ENCODE results near the gene STAT3.
"Not testable (repeated sequence)": the region's sequence is repeated elsewhere in the genome, so short reads cannot be mapped to it uniquely, and the experiment has no call there.

STAT3 gene

GRCh38 chr17:42345396-42346073, 42.7 kb downstream of the STAT3 start:
- no peak for DNase-seq

DNA sequence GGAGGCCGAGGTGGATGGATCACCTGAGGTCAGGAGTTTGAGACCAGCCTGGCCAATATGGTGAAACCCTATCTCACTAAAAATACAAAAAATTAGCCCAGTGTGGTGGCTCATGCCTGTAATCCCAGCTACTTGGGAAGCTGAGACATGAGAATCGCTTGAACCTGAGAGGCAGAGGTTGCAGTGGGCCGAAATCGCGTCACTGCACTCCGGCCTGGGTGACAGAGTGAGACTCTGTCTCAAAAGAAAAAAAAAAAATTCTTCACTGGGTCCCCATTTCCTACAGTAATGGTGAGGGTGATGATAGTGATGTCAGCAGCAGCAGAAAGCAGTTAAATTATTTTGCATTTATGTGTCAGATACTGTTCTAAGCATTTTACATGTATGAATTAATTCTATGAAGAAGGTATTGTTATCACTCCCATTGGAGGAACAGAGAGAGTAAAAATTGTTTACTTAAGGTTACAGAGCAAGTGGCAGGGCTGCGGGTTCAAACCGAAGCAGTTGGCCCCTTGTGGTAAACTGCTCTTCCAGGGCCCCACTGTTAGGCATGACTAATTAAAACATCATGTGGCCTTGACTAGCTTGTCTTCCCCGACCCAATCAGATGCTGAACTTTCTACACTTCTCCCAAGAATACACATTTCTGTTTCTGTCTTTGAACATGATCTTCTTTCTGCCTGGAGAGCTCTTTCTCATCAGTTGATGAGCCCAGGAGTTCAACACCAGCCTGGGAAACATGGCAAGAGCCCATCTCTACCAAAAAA, 45.8 kb downstream of the STAT3 start:
- peak; percentile 69 for DNase-seq

- no peak for DNase-seq
Observed at GRCh38 chr17:42341568-42341967, 46.7 kb downstream of the STAT3 start.

DNA sequence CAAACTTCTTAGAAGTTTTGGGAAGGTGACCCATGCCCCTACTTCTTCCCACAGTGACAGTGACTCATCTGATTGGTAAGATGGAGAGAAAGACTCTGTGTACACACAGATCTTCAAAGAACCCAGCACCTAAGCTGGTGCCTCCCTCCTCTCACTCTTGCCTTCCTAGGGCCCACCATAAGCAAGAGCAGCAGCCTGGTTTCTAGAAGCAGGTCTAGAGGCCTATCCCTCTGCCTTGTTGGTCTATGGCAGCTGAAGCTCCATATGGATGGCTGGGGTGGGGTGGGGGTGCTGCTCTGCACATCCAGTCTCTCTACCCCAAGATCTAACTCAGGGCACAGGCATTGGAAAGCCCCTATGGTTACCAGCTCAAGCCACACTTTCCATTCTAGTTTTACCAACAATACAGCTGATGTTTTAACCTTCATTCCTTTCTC, 47.5 kb downstream of the STAT3 start:
- no peak for DNase-seq

DNA sequence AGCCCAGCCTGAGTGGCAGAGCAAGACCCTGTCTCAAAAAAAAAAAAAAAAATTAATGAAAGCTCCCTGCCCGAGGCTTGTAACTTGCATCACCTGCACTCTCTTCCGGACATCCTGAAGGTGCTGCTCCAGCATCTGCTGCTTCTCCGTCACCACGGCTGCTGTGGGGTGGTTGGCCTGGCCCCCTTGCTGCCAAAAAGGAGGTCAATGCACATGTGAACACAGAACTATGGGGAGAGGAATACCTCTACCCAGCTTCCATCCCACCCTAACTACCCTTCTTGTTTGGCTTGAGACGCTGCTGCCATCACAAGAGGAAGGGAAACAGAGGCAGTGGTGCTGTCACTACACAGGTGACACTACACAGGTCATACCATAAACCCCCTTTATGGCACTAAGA, 49.0 kb downstream of the STAT3 start:
- DNase-seq, result no peak

- DNase-seq, result no peak
Observed at GRCh38 chr17:42338427-42338985, 49.7 kb downstream of the STAT3 start.

DNA sequence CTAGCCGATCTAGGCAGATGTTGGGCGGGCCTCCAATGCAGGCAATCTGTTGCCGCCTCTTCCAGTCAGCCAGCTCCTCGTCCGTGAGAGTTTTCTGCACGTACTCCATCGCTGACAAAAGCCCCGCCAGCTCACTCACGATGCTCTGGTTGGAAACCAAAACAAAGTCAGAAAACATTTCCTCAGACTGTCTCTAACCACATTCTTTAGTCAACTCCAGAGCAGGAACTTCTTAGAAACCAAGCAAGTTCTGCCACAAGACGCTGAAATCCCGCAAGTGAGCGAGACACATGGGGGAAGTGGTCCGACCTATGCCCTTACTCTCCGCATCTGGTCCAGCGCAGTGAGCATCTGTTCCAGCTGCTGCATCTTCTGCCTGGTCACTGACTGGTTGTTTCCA, 50.8 kb downstream of the STAT3 start:
- peak; percentile 80 for DNase-seq

- peak; percentile 61 for DNase-seq
Observed at GRCh38 chr17:42334677-42335076, 53.6 kb downstream of the STAT3 start.

DNA sequence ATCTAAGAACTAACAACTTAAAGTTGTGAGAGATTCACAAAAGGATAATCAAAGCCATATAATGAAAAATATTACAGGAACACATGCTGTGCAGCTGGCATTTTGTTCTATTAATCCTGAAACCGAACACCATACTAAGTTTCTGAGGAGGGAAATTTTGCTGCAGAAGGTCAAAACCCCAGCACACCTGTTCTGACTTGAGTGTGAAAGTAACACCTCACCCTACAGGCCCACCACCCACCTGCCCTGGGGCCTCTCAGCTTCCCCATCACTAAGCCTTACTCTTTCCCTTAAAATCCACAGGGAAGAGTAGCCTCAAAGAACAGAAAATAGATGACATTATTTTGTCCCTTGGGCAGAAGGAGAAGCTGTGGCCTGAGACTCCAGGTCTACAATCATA, 55.2 kb downstream of the STAT3 start:
- no peak for DNase-seq

GRCh38 chr17:42329025-42329976, 58.9 kb downstream of the STAT3 start:
- peak; percentile 75 for DNase-seq

- DNase-seq, result peak; percentile 82
Observed at GRCh38 chr17:42325026-42325425, 63.2 kb downstream of the STAT3 start.

- DNase-seq, result no peak
Observed at GRCh38 chr17:42323268-42323773, 64.9 kb downstream of the STAT3 start.

DNA sequence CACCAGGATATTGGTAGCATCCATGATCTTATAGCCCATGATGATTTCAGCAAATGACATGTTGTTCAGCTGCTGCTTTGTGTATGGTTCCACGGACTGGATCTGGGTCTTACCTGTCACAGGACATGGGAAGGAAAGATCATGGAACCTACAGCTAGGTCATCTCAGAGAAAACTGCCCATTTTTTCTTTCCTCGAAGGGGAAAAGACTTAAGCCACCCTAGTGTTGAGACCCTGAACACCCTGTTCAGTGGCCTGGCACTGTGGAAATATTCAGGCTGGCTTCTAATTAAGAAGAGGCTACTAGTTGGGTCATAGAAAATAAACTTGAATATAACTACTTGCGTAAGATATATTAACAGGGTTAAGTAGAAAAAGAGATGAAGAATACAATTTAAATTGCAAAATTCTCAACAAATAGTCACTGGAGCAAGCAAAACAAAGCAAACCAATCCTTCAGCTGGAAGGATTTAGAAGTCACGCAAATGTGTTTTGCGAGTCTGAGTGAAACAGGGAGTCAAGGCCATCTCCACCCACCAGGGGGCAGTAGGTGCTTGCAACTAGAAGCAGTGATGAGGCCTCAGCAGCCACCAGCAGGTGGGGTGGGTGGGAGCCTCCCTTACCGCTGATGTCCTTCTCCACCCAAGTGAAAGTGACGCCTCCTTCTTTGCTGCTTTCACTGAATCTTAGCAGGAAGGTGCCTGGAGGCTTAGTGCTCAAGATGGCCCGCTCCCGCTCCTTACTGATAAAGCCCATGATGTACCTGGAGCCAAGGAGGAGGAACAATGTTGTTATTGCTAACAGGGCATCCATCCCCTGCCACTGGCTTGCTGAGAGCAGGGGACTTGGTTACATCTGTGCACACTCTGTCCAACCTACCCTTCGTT, 65.6 kb downstream of the STAT3 start:
- peak; percentile 89 for DNase-seq

DNA sequence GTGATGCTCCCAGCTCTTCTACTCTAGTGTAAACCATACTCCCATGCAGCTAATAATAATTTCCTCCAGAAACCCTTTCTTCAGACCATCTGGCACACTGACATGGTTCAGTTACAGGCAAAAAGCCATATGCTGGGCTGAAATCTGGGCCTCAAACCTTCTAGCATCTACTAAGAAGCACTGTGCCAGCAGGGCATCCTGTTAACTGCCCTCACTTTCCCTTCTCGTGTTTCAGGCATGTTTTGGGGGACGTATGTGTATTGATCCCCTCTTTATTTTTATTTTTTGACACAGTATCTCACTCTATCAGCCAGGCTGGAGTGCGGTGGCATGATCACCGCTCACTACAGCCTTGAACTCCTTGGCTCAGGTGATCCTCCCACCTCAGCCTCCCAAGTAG, 66.7 kb downstream of the STAT3 start:
- DNase-seq, result no peak

GRCh38 chr17:42317967-42318366, 70.3 kb downstream of the STAT3 start:
- not testable (repeated sequence) for DNase-seq

- DNase-seq, result no peak
Observed at GRCh38 chr17:42317266-42317845, 70.9 kb downstream of the STAT3 start.

DNA sequence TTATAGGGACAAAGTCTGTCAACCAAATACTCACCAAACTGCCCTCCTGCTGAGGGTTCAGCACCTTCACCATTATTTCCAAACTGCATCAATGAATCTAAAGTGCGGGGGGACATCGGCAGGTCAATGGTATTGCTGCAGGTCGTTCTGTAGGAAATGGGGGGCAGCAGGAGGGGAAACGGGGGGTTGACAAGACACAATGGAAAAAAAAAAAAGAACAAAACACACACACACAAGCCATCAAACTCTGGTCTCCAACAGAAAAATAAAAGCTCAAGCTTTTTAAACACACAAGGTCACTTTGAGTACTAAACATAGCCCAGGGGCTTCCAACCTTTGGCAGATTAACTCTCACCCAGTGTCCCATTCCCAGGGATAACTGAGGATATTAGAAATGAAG, 71.5 kb downstream of the STAT3 start:
- DNase-seq, result no peak

DNA sequence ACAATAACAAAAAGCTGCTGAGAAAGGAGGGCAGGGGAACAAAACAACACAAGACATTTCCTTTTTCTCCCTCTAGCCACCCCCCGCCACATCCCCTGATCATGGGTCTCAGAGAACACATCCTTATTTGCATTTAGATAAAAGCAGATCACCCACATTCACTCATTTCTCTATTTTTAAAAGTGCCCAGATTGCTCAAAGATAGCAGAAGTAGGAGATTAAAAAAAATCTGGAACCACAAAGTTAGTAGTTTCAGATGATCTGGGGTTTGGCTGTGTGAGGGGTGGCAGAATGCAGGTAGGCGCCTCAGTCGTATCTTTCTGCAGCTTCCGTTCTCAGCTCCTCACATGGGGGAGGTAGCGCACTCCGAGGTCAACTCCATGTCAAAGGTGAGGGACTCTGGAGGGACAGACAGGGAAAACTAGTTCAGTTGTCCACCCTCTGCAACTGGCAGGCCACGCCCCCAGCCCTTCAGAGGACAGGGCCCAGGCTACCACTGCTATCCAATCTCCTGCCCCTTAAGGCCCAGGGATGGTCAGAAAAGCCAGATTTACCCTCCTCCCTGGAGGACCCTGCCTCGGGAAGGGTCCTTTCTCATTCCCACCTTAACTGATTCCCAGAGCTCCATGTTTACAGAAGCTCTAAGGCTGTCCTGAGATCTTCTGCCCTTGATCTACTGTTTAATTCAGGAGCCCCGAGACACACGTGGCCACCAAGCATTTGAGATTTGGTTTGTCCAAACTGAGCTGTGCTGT, 72.7 kb downstream of the STAT3 start:
- no peak for DNase-seq

GRCh38 chr17:42313773-42314566, 74.3 kb downstream of the STAT3 start:
- no peak for DNase-seq

- no peak for DNase-seq
Observed at GRCh38 chr17:42313389-42313772, 74.9 kb downstream of the STAT3 start.

Measured in fibroblast of skin of right biceps (primary cell).